CD14-positive monocyte (primary cell): ENCODE data around the gene NAA11. TPM values are rescaled to one million over a fixed set of nuclear protein-coding genes. Genes with fewer than 3 reads are reported as not detected.

Experiments used
- DNase-seq, 3 donors: peaks; one replicate each; pipeline ENCODE4 v3.0.0-alpha.2; 2011 to 2022
- H2AFZ ChIP-seq: 2 replicates; pipeline ENCODE4 v1.6.0; 2012; ENCODE audit warnings: mild to moderate bottlenecking, low read depth, low read length, inconsistent platforms; ENCODE audit not compliant: insufficient read depth, poor library complexity, severe bottlenecking
- H3K27ac ChIP-seq, 2 donors: 1 replicate in 1 of 2; 2 replicates in 1 of 2; pipeline ENCODE4 v1.5.1; 2012 to 2013; ENCODE audit warnings: low read length in 2 of 2, control low read depth in 1 of 2, inconsistent platforms in 1 of 2, low read depth in 1 of 2, mild to moderate bottlenecking in 1 of 2
- H3K27me3 ChIP-seq, 2 donors: one replicate each; pipeline versions ENCODE4 v1.6.0 to v1.6.1; 2011 to 2013; ENCODE audit warnings: low read length in 2 of 2; ENCODE audit not compliant: control insufficient read depth in 2 of 2, insufficient read depth in 2 of 2
- H3K36me3 ChIP-seq, 2 donors: replicated peaks in 1 of 2; 1 replicate in 1 of 2; 2 replicates in 1 of 2; pipeline versions ENCODE4 v1.5.1 to v1.6.1; 2012 to 2013; ENCODE audit warnings: low read length in 2 of 2, control low read depth in 1 of 2, inconsistent platforms in 1 of 2, mild to moderate bottlenecking in 1 of 2; ENCODE audit not compliant: insufficient read depth in 2 of 2, control insufficient read depth in 1 of 2
- H3K4me1 ChIP-seq, 2 donors: 1 replicate in 1 of 2; 2 replicates in 1 of 2; pipeline versions ENCODE4 v1.5.1 to v1.6.1; 2012 to 2013; ENCODE audit warnings: low read length in 2 of 2, control low read depth in 1 of 2, inconsistent platforms in 1 of 2, mild to moderate bottlenecking in 1 of 2, moderate library complexity in 1 of 2; ENCODE audit not compliant: insufficient read depth in 2 of 2, control insufficient read depth in 1 of 2
- H3K4me2 ChIP-seq: replicated peaks from 2 replicates; pipeline ENCODE3; 2012; ENCODE audit warnings: low read length, moderate library complexity, mild to moderate bottlenecking; ENCODE audit not compliant: poor library complexity, severe bottlenecking; ENCODE audit errors: extremely low read depth
- H3K4me3 ChIP-seq, 3 experiments: fragments of 200-600 bp in 1 of 3; sonication (generic) in 1 of 3; replicated peaks in 1 of 3; 1 replicate in 2 of 3; 2 replicates in 1 of 3; pipeline ENCODE4 v1.5.1; 2011 to 2013; ENCODE audit warnings: low read length in 3 of 3, mild to moderate bottlenecking in 3 of 3, control low read depth in 2 of 3, low read depth in 2 of 3, inconsistent platforms in 1 of 3, moderate library complexity in 1 of 3
- H3K79me2 ChIP-seq: 2 replicates; pipeline ENCODE4 v1.6.0; 2012; ENCODE audit warnings: mild to moderate bottlenecking, control low read depth, inconsistent platforms, low read length, moderate library complexity; ENCODE audit not compliant: insufficient read depth
- H3K9ac ChIP-seq: 2 replicates; pipeline ENCODE4 v1.6.0; 2017; ENCODE audit warnings: low read length, mild to moderate bottlenecking; ENCODE audit not compliant: insufficient read depth, poor library complexity, severe bottlenecking
- H3K9me3 ChIP-seq, 2 donors: replicated peaks in 1 of 2; 1 replicate in 1 of 2; 2 replicates in 1 of 2; pipeline versions ENCODE4 v1.5.1 to v1.6.1; 2012 to 2013; ENCODE audit warnings: low read length in 2 of 2, control low read depth in 1 of 2; ENCODE audit not compliant: control insufficient read depth in 1 of 2, insufficient read depth in 1 of 2
- H4K20me1 ChIP-seq: 2 replicates; pipeline ENCODE4 v1.6.0; 2012; ENCODE audit warnings: mild to moderate bottlenecking, low read length, control low read depth, moderate library complexity; ENCODE audit not compliant: insufficient read depth
- H3K27ac Mint-ChIP-seq, 7 donors: one replicate each; pipeline ENCODE4 v1.8.0; 2020; ENCODE audit warnings: mild to moderate bottlenecking in 7 of 7, mixed read lengths in 7 of 7, moderate library complexity in 6 of 7, inconsistent platforms in 2 of 7
- H3K27me3 Mint-ChIP-seq, 3 donors: one replicate each; pipeline ENCODE4 v1.8.0; 2021 to 2022; ENCODE audit warnings: low read depth in 3 of 3, mild to moderate bottlenecking in 3 of 3, mixed read lengths in 3 of 3, moderate library complexity in 3 of 3, inconsistent platforms in 1 of 3
- H3K36me3 Mint-ChIP-seq, 2 donors: one replicate each; pipeline ENCODE4 v1.8.0; 2020; ENCODE audit warnings: mixed read lengths in 2 of 2, inconsistent platforms in 1 of 2, mild to moderate bottlenecking in 1 of 2
- H3K4me1 Mint-ChIP-seq: one replicate; pipeline ENCODE4 v1.8.0; 2020; ENCODE audit warnings: mild to moderate bottlenecking, mixed read lengths
- H3K4me3 Mint-ChIP-seq, 2 donors: one replicate each; pipeline ENCODE4 v1.8.0; 2020; ENCODE audit warnings: mild to moderate bottlenecking in 2 of 2, mixed read lengths in 2 of 2, moderate library complexity in 1 of 2
- H3K9me3 Mint-ChIP-seq, 7 donors: one replicate each; pipeline ENCODE4 v1.8.0; 2020 to 2022; ENCODE audit warnings: mixed read lengths in 7 of 7, mild to moderate bottlenecking in 6 of 7, moderate library complexity in 6 of 7, inconsistent platforms in 2 of 7
- WGBS: methylation state at CpG from one replicate; pipeline ENCODE4 v1.1.5; 2013; ENCODE audit warnings: missing lambda C conversion rate; ENCODE audit not compliant: insufficient coverage; 5-methylcytosine and 5-hydroxymethylcytosine counted together
- intact Hi-C, 2 donors: fragments of 100-400 bp; cut with micrococcal nuclease; formaldehyde crosslinking; loops; one replicate each; pipeline versions ENCODE4 v1.15.0 to v1.15.1; 2023
- polyA plus RNA-seq, 3 donors: library from polyadenylated mRNA; depleted of rRNA in 1 of 3; unstranded in 2 of 3; stranded (reverse) in 1 of 3; fragments of 300-500 nt in 2 of 3; fragments of >200 nt in 1 of 3; fragmentation: Illumina TruSeq in 2 of 3; gene quantifications; 1 replicate in 2 of 3; 2 replicates in 1 of 3; pipeline ENCODE4 v1.2.3, GENCODE V29; 2012 to 2021
- TF ChIP-seq, protein P1 (sequence below): fragments of 200-600 bp; IDR thresholded peaks from one replicate; pipeline ENCODE4 v1.8.0; 2022; ENCODE audit warnings: antibody characterized with exemption, mild to moderate bottlenecking

The NAA11 gene
- polyA plus RNA-seq, 3 donors, result not detected

DNA sequence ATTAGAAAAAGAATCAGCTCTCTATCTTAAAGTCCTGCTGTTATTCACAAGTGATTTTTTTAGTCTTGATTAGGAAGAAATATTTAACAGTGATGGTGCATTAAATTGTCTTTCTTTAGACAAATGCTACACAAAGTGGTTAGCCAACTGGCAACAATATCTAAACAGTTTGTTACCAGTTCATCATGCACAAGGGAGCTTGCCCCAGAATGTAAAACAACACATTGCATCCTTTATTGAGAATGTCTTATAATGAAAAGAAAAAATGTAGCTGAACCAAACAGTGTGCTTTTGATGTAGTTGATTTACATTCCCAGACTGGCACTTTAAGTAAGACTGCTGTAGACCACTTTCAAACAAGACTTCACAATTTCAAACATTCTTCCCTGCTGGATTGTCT, 34.1 kb upstream of the NAA11 start:
- no peak overlapping the region for H3K27ac Mint-ChIP-seq
- Histone ChIP-seq H3K27ac (no peak overlapping the region), H2AFZ (no peak overlapping the region), H3K27me3 (no peaks in the 10 kb centered on the region), H4K20me1 (no peaks in the 10 kb centered on the region), H3K9ac (no peak overlapping the region), H3K4me3 (no peak overlapping the region), H3K36me3 (no peaks in the 10 kb centered on the region), H3K4me1 (no peaks in the 10 kb centered on the region), H3K79me2 (no peaks in the 10 kb centered on the region), H3K4me2 (no peak overlapping the region), H3K9me3 (peaks cover 0 to 7% of the 10 kb centered on the region in 2 donors)
- intact Hi-C loops, result no loop called here
- peaks cover 0 to 5% (median 1%) of the 10 kb centered on the region in 7 donors for H3K9me3 Mint-ChIP-seq
- no peak overlapping the region for H3K4me3 Mint-ChIP-seq
- no peaks in the 10 kb centered on the region for H3K4me1 Mint-ChIP-seq
- H3K36me3 Mint-ChIP-seq, result no peaks in the 10 kb centered on the region
- DNase-seq, result no peak
- TF ChIP-seq, protein P1, sequence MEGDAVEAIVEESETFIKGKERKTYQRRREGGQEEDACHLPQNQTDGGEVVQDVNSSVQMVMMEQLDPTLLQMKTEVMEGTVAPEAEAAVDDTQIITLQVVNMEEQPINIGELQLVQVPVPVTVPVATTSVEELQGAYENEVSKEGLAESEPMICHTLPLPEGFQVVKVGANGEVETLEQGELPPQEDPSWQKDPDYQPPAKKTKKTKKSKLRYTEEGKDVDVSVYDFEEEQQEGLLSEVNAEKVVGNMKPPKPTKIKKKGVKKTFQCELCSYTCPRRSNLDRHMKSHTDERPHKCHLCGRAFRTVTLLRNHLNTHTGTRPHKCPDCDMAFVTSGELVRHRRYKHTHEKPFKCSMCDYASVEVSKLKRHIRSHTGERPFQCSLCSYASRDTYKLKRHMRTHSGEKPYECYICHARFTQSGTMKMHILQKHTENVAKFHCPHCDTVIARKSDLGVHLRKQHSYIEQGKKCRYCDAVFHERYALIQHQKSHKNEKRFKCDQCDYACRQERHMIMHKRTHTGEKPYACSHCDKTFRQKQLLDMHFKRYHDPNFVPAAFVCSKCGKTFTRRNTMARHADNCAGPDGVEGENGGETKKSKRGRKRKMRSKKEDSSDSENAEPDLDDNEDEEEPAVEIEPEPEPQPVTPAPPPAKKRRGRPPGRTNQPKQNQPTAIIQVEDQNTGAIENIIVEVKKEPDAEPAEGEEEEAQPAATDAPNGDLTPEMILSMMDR, result no peak
- H3K27me3 Mint-ChIP-seq, result peaks cover 0 to 4% (median 0%) of the 10 kb centered on the region in 3 donors

DNA sequence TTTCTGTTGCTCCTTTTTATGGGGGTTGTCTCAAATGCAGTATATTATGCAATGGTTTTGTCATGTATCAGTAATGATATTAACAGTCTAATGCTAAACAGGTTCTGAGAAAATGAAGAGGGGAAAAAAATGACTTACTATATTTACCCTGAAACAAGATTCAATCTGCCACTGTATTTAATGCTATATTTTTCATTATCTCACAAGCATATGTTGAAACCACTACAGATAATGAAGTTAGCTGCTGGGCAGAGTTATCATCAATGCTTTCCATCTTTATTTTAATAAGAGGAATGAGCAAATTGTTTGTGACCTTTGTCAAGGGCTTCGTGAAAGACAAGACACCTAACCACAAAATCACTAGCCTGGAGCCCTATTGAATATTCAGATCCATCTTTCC, 32.6 kb upstream of the NAA11 start:
- Histone ChIP-seq H3K4me1 (no peaks in the 10 kb centered on the region), H3K36me3 (no peaks in the 10 kb centered on the region), H2AFZ (no peak overlapping the region), H3K4me3 (no peak overlapping the region), H3K27ac (no peak overlapping the region), H3K79me2 (no peaks in the 10 kb centered on the region), H3K4me2 (no peak overlapping the region), H3K9me3 (peaks cover 0 to 7% of the 10 kb centered on the region in 2 donors), H3K9ac (no peak overlapping the region), H4K20me1 (no peaks in the 10 kb centered on the region), H3K27me3 (no peaks in the 10 kb centered on the region)
- no peak overlapping the region for H3K27ac Mint-ChIP-seq
- no peak overlapping the region for H3K4me3 Mint-ChIP-seq
- WGBS, result no CpG with 5 or more reads among the region's 1 CpG
- intact Hi-C loops, result no loop called here
- peaks cover 0 to 5% (median 1%) of the 10 kb centered on the region in 7 donors for H3K9me3 Mint-ChIP-seq
- H3K27me3 Mint-ChIP-seq, result peaks cover 0 to 4% (median 0%) of the 10 kb centered on the region in 3 donors
- no peak for DNase-seq
- no peaks in the 10 kb centered on the region for H3K36me3 Mint-ChIP-seq
- H3K4me1 Mint-ChIP-seq, result no peaks in the 10 kb centered on the region
- TF ChIP-seq, protein P1, result no peak
